Suprapubic skin (tissue), 4 donors: ENCODE data around the gene PIANP.

Experiments used
- EP300 ChIP-seq: sonication (generic); formaldehyde crosslinking; IDR thresholded peaks from one replicate; pipeline ENCODE4 v1.6.1; 2017; ENCODE audit warnings: antibody characterized with exemption
- POLR2A ChIP-seq, 2 donors: fragments of 450-650 bp; IDR thresholded peaks; one replicate each; pipeline ENCODE4 v1.6.1; 2017; ENCODE audit warnings: antibody characterized with exemption in 2 of 2, mild to moderate bottlenecking in 2 of 2, moderate library complexity in 2 of 2
- POLR2AphosphoS5 ChIP-seq, 3 donors: sonication (generic); formaldehyde crosslinking; IDR thresholded peaks; one replicate each; pipeline ENCODE4 v1.6.1; 2017; ENCODE audit warnings: antibody characterized with exemption in 3 of 3
- TF ChIP-seq, protein P1 (sequence below), 2 donors: fragments of 200-600 bp in 1 of 2; fragments of 450-650 bp in 1 of 2; sonication (generic) in 1 of 2; IDR thresholded peaks; one replicate each; pipeline ENCODE4 v1.5.1; 2016 to 2019; ENCODE audit warnings: antibody characterized with exemption in 2 of 2, mild to moderate bottlenecking in 1 of 2, moderate library complexity in 1 of 2

- TF ChIP-seq POLR2A (IDR thresholded peaks at IDR 0.05): no peak
- no peak for TF ChIP-seq POLR2AphosphoS5 (IDR thresholded peaks at IDR 0.05)
- TF ChIP-seq, protein P1, sequence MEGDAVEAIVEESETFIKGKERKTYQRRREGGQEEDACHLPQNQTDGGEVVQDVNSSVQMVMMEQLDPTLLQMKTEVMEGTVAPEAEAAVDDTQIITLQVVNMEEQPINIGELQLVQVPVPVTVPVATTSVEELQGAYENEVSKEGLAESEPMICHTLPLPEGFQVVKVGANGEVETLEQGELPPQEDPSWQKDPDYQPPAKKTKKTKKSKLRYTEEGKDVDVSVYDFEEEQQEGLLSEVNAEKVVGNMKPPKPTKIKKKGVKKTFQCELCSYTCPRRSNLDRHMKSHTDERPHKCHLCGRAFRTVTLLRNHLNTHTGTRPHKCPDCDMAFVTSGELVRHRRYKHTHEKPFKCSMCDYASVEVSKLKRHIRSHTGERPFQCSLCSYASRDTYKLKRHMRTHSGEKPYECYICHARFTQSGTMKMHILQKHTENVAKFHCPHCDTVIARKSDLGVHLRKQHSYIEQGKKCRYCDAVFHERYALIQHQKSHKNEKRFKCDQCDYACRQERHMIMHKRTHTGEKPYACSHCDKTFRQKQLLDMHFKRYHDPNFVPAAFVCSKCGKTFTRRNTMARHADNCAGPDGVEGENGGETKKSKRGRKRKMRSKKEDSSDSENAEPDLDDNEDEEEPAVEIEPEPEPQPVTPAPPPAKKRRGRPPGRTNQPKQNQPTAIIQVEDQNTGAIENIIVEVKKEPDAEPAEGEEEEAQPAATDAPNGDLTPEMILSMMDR (IDR thresholded peaks at IDR 0.05): no peak
- TF ChIP-seq EP300: no peak
Observed at GRCh38 chr12:6691473-6691872, 9.1 kb downstream of the PIANP start.
